WTC11 (cell line): Measurements from ENCODE around the gene ELL3.

Experiments used
- CREB1 ChIP-seq: sonication (generic); formaldehyde crosslinking; IDR thresholded peaks from 2 replicates; pipeline ENCODE4 v1.8.0; 2023; ENCODE audit warnings: mild to moderate bottlenecking, missing genetic modification reagents
- FOXJ3 ChIP-seq: sonication (generic); formaldehyde crosslinking; IDR thresholded peaks from 2 replicates; pipeline ENCODE4 v1.9.0; 2021; ENCODE audit warnings: missing genetic modification reagents, mild to moderate bottlenecking, borderline replicate concordance
- JUN ChIP-seq: sonication (generic); formaldehyde crosslinking; IDR thresholded peaks from 2 replicates; pipeline ENCODE4 v1.8.0; 2023; ENCODE audit warnings: mild to moderate bottlenecking, missing genetic modification reagents
- KAT7 ChIP-seq: sonication (generic); formaldehyde crosslinking; IDR thresholded peaks from 2 replicates; pipeline ENCODE4 v1.8.1; 2023; ENCODE audit warnings: missing genetic modification reagents, mild to moderate bottlenecking, borderline replicate concordance
- RELA ChIP-seq: sonication (generic); formaldehyde crosslinking; IDR thresholded peaks from 2 replicates; pipeline ENCODE4 v1.8.1; 2022; ENCODE audit warnings: missing genetic modification reagents, mild to moderate bottlenecking, borderline replicate concordance
- SP1 ChIP-seq: sonication (generic); formaldehyde crosslinking; conservative IDR thresholded peaks from 2 replicates; pipeline ENCODE4 v1.8.1; 2022; ENCODE audit warnings: missing genetic modification reagents
- TCF7 ChIP-seq: sonication (generic); formaldehyde crosslinking; IDR thresholded peaks from 2 replicates; pipeline ENCODE4 v1.8.0; 2022; ENCODE audit warnings: mild to moderate bottlenecking, low read depth, missing genetic modification reagents, moderate library complexity
- ZNF263 ChIP-seq: sonication (generic); formaldehyde crosslinking; IDR thresholded peaks from 2 replicates; pipeline ENCODE4 v1.8.1; 2022; ENCODE audit warnings: low read depth, mild to moderate bottlenecking, moderate library complexity, missing genetic modification reagents
- TF ChIP-seq, protein P1 (sequence below): fragments of 200-600 bp; IDR thresholded peaks from 2 replicates; pipeline ENCODE4 v1.8.0; 2022; ENCODE audit warnings: antibody characterized with exemption
- TF ChIP-seq, protein P2 (sequence below): sonication (generic); formaldehyde crosslinking; IDR thresholded peaks from 2 replicates; pipeline ENCODE4 v1.8.1; 2022; ENCODE audit warnings: low read depth, mild to moderate bottlenecking, moderate library complexity, missing genetic modification reagents, borderline replicate concordance
- TF ChIP-seq, protein P3 (sequence below): sonication (generic); formaldehyde crosslinking; conservative IDR thresholded peaks from 2 replicates; pipeline ENCODE4 v1.8.1; 2023; ENCODE audit warnings: mild to moderate bottlenecking, low read depth, missing genetic modification reagents, moderate library complexity
- TF ChIP-seq, protein P4 (sequence below): sonication (generic); formaldehyde crosslinking; IDR thresholded peaks from 2 replicates; pipeline ENCODE4 v1.8.1; 2022; ENCODE audit warnings: mild to moderate bottlenecking, missing genetic modification reagents, moderate library complexity, borderline replicate concordance

DNA sequence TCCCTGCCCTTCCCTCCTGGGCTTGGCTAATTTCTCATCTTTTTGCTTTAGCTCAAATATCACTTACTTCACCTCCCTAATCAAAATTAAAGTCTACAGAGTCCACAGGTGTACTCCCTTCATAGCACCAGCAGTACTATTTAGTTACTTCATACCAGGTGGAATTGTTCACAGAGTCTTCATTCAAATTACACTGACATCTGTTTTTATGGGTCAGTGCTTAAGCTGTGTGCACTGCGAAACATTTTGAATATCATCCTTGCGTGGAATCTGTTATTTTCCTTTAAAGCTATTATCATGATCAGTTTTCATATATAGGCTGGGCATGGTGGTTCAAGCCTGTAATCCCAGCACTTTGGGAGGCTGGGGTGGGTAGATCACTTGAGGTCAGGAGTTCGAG lies 12.6 kb upstream of the ELL3 start:
- no peak for TF ChIP-seq RELA
- TF ChIP-seq, protein P1, sequence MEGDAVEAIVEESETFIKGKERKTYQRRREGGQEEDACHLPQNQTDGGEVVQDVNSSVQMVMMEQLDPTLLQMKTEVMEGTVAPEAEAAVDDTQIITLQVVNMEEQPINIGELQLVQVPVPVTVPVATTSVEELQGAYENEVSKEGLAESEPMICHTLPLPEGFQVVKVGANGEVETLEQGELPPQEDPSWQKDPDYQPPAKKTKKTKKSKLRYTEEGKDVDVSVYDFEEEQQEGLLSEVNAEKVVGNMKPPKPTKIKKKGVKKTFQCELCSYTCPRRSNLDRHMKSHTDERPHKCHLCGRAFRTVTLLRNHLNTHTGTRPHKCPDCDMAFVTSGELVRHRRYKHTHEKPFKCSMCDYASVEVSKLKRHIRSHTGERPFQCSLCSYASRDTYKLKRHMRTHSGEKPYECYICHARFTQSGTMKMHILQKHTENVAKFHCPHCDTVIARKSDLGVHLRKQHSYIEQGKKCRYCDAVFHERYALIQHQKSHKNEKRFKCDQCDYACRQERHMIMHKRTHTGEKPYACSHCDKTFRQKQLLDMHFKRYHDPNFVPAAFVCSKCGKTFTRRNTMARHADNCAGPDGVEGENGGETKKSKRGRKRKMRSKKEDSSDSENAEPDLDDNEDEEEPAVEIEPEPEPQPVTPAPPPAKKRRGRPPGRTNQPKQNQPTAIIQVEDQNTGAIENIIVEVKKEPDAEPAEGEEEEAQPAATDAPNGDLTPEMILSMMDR, result no peak
- TF ChIP-seq, protein P2, sequence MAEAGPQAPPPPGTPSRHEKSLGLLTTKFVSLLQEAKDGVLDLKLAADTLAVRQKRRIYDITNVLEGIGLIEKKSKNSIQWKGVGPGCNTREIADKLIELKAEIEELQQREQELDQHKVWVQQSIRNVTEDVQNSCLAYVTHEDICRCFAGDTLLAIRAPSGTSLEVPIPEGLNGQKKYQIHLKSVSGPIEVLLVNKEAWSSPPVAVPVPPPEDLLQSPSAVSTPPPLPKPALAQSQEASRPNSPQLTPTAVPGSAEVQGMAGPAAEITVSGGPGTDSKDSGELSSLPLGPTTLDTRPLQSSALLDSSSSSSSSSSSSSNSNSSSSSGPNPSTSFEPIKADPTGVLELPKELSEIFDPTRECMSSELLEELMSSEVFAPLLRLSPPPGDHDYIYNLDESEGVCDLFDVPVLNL (CRISPR knock-in tag), result no peak
- no peak for TF ChIP-seq CREB1 (CRISPR knock-in tag)
- TF ChIP-seq JUN (CRISPR knock-in tag), result no peak
- TF ChIP-seq ZNF263 (CRISPR knock-in tag), result no peak
- no peak for TF ChIP-seq TCF7
- TF ChIP-seq, protein P3, sequence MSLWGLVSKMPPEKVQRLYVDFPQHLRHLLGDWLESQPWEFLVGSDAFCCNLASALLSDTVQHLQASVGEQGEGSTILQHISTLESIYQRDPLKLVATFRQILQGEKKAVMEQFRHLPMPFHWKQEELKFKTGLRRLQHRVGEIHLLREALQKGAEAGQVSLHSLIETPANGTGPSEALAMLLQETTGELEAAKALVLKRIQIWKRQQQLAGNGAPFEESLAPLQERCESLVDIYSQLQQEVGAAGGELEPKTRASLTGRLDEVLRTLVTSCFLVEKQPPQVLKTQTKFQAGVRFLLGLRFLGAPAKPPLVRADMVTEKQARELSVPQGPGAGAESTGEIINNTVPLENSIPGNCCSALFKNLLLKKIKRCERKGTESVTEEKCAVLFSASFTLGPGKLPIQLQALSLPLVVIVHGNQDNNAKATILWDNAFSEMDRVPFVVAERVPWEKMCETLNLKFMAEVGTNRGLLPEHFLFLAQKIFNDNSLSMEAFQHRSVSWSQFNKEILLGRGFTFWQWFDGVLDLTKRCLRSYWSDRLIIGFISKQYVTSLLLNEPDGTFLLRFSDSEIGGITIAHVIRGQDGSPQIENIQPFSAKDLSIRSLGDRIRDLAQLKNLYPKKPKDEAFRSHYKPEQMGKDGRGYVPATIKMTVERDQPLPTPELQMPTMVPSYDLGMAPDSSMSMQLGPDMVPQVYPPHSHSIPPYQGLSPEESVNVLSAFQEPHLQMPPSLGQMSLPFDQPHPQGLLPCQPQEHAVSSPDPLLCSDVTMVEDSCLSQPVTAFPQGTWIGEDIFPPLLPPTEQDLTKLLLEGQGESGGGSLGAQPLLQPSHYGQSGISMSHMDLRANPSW (CRISPR knock-in tag), result no peak
- TF ChIP-seq FOXJ3 (CRISPR knock-in tag), result no peak
- TF ChIP-seq, protein P4, sequence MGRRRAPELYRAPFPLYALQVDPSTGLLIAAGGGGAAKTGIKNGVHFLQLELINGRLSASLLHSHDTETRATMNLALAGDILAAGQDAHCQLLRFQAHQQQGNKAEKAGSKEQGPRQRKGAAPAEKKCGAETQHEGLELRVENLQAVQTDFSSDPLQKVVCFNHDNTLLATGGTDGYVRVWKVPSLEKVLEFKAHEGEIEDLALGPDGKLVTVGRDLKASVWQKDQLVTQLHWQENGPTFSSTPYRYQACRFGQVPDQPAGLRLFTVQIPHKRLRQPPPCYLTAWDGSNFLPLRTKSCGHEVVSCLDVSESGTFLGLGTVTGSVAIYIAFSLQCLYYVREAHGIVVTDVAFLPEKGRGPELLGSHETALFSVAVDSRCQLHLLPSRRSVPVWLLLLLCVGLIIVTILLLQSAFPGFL (CRISPR knock-in tag), result no peak
- no peak for TF ChIP-seq KAT7 (CRISPR knock-in tag)
- no peak for TF ChIP-seq SP1 (CRISPR knock-in tag)
